IMR-90 (cell line): ENCODE results near the gene EPB41L4A. TPM values are rescaled to one million over a fixed set of nuclear protein-coding genes. Genes with fewer than 3 reads are reported as not detected.

Source experiments
- ATAC-seq: fragments of 200-7000 bp; cut with Tn5 transposase; 2 replicates; pipeline ENCODE4 v1.9.1; 2020; ENCODE audit warnings: low read depth, mild to moderate bottlenecking, moderate library complexity
- BruUV-seq: library from RNA; stranded (reverse); fragments of 400-500 nt; replicated peaks from 2 replicates; lab custom pipeline; 2021; lab: Mats Ljungman, UMichigan
- CTCF ChIA-PET: fragments of 300-600 bp; formaldehyde crosslinking; extraction: SDS; loops from one replicate; lab custom pipeline; 2021; ENCODE audit warnings: antibody characterized with exemption; lab: Yijun Ruan, JAX
- POLR2A ChIA-PET: fragments of 300-600 bp; sonication (Branson Sonifier 250); formaldehyde crosslinking; loops from one replicate; lab custom pipeline; 2022; ENCODE audit warnings: antibody characterized with exemption; ENCODE audit not compliant: unreplicated experiment; lab: Charles Lee
- DNase-seq: peaks from one replicate; pipeline ENCODE4 v3.0.0; 2013
- H2AFZ ChIP-seq: replicated peaks from 2 replicates; pipeline ENCODE3; 2013; ENCODE audit warnings: low read length, mild to moderate bottlenecking; ENCODE audit not compliant: poor library complexity
- H2AK5ac ChIP-seq: 2 replicates; pipeline ENCODE4 v1.6.1; 2013; ENCODE audit warnings: low read depth, low read length, inconsistent platforms
- H2AK9ac ChIP-seq: replicated peaks from 2 replicates; pipeline ENCODE3; 2013; ENCODE audit warnings: mild to moderate bottlenecking, low read depth, low read length, moderate library complexity; ENCODE audit not compliant: poor library complexity
- H2BK120ac ChIP-seq: 2 replicates; pipeline ENCODE4 v1.6.1; 2013; ENCODE audit warnings: low read depth, low read length, inconsistent platforms
- H2BK15ac ChIP-seq: 3 replicates; pipeline ENCODE4 v1.6.1; 2013; ENCODE audit warnings: low read depth, low read length, inconsistent platforms
- H2BK20ac ChIP-seq: 2 replicates; pipeline ENCODE4 v1.6.1; 2013; ENCODE audit warnings: low read depth, mild to moderate bottlenecking, inconsistent platforms, low read length, moderate library complexity
- H2BK5ac ChIP-seq: 2 replicates; pipeline ENCODE4 v1.6.1; 2013; ENCODE audit warnings: mild to moderate bottlenecking, low read depth, low read length, inconsistent platforms; ENCODE audit not compliant: poor library complexity, severe bottlenecking
- H3K14ac ChIP-seq: replicated peaks from 2 replicates; pipeline ENCODE4 v1.6.1; 2013; ENCODE audit warnings: low read depth, low read length, inconsistent platforms
- H3K18ac ChIP-seq: 2 replicates; pipeline ENCODE4 v1.6.1; 2013; ENCODE audit warnings: low read depth, low read length, control low read depth
- H3K23ac ChIP-seq: 2 replicates; pipeline ENCODE4 v1.6.1; 2013; ENCODE audit warnings: low read depth, low read length, inconsistent platforms
- H3K27ac ChIP-seq: 2 replicates; pipeline ENCODE4 v1.5.1; 2013; ENCODE audit warnings: mild to moderate bottlenecking, control low read depth, low read length; ENCODE audit not compliant: insufficient read depth
- H3K27me3 ChIP-seq: 2 replicates; pipeline ENCODE4 v1.6.1; 2013; ENCODE audit warnings: low read length; ENCODE audit not compliant: control insufficient read depth, insufficient read depth
- H3K36me3 ChIP-seq: 2 replicates; pipeline ENCODE4 v1.6.1; 2013; ENCODE audit warnings: low read length, mixed read lengths; ENCODE audit not compliant: control insufficient read depth, insufficient read depth
- H3K4ac ChIP-seq: 2 replicates; pipeline ENCODE4 v1.6.1; 2013; ENCODE audit warnings: low read depth, low read length, inconsistent platforms
- H3K4me1 ChIP-seq: 2 replicates; pipeline ENCODE4 v1.6.1; 2013; ENCODE audit warnings: low read length, mixed read lengths; ENCODE audit not compliant: control insufficient read depth, insufficient read depth
- H3K4me2 ChIP-seq: 2 replicates; pipeline ENCODE4 v1.6.1; 2013; ENCODE audit warnings: low read depth, mild to moderate bottlenecking, control low read depth, low read length, moderate library complexity
- H3K4me3 ChIP-seq: 2 replicates; pipeline ENCODE4 v1.5.1; 2013; ENCODE audit warnings: low read depth, mild to moderate bottlenecking, control low read depth, low read length, moderate library complexity; ENCODE audit not compliant: insufficient read depth
- H3K56ac ChIP-seq: 2 replicates; pipeline ENCODE4 v1.6.1; 2013; ENCODE audit warnings: low read length, inconsistent platforms; ENCODE audit not compliant: insufficient read depth; ENCODE audit errors: extremely low read depth
- H3K79me1 ChIP-seq, 2 experiments: 2 replicates each; pipeline ENCODE4 v1.6.1; 2013; ENCODE audit warnings: low read length in 2 of 2, inconsistent platforms in 1 of 2, low read depth in 1 of 2
- H3K9ac ChIP-seq: 2 replicates; pipeline ENCODE4 v1.6.1; 2013; ENCODE audit warnings: low read depth, low read length, control low read depth
- H3K9me1 ChIP-seq: 2 replicates; pipeline ENCODE4 v1.6.1; 2013; ENCODE audit warnings: low read length, inconsistent platforms; ENCODE audit not compliant: insufficient read depth
- H3K9me3 ChIP-seq: 2 replicates; pipeline ENCODE4 v1.6.1; 2013; ENCODE audit warnings: low read length; ENCODE audit not compliant: control insufficient read depth, insufficient read depth
- H4K20me1 ChIP-seq: 2 replicates; pipeline ENCODE4 v1.6.1; 2013; ENCODE audit warnings: low read length, inconsistent platforms; ENCODE audit not compliant: insufficient read depth
- H4K5ac ChIP-seq: 2 replicates; pipeline ENCODE4 v1.6.1; 2013; ENCODE audit warnings: mild to moderate bottlenecking, low read depth, low read length, control low read depth
- H4K8ac ChIP-seq, 2 experiments: 2 replicates each; pipeline ENCODE4 v1.6.1; 2013; ENCODE audit warnings: low read depth in 2 of 2, low read length in 2 of 2, control low read depth in 1 of 2, inconsistent platforms in 1 of 2
- H4K91ac ChIP-seq: 2 replicates; pipeline ENCODE4 v1.6.1; 2013; ENCODE audit warnings: low read depth, low read length, inconsistent platforms; ENCODE audit not compliant: insufficient read depth
- CEBPB ChIP-seq: IDR thresholded peaks from 2 replicates; pipeline ENCODE4 v1.6.1; 2012; ENCODE audit warnings: low read depth, low read length, improper control_type of control experiment
- MAFK ChIP-seq: IDR thresholded peaks from 2 replicates; pipeline ENCODE4 v1.6.1; 2012; ENCODE audit warnings: low read depth, low read length, improper control_type of control experiment
- dilution Hi-C: fragments of 300-500 bp; cut with HindIII; formaldehyde crosslinking; loops from one replicate; pipeline ENCODE4 v1.14.3; 2018; ENCODE audit warnings: low sequenced_read_pairs; ENCODE audit not compliant: unreplicated experiment
- in situ Hi-C: fragments of 300-500 bp; cut with MboI; formaldehyde crosslinking; loops from 3 replicates; pipeline ENCODE4 v1.14.3; 2019; ENCODE audit warnings: low sequenced_read_pairs, inconsistent platforms, mixed read lengths
- intact Hi-C: fragments of 100-400 bp; cut with micrococcal nuclease; formaldehyde crosslinking; loops from 2 replicates; pipeline ENCODE4 v1.10.0; 2022
- polyA plus RNA-seq, 3 experiments: library from polyadenylated mRNA; depleted of rRNA; stranded (reverse); fragments of >200 nt; gene quantifications; 2 replicates each; pipeline ENCODE4 v1.2.3, GENCODE V29; 2012; ENCODE audit warnings: low replicate concordance in 1 of 3
- total RNA-seq: library from RNA; depleted of rRNA; stranded (reverse); fragments of >200 nt; gene quantifications from 2 replicates; pipeline ENCODE4 v1.2.3, GENCODE V29; 2012

The EPB41L4A gene
- total and polyA plus RNA-seq, 2 of the 4 experiments (the other 2 are of a cell fraction) = under 0.01 to 0.02 TPM

GRCh38 chr5:112154940-112155686 is 264.0 kb downstream of the EPB41L4A start:
- DNase-seq (peak; percentile 48), ATAC-seq (no peak)
- in situ Hi-C loops (loop anchor here (25.0 kb wide), 1 partner anchor 1393 kb away; no protein-coding TSS in a partner anchor), intact Hi-C loops (no loop called here), dilution Hi-C loops (no loop called here)
- H3K4me2 ChIP-seq = no peak overlapping the region
- H3K27me3 ChIP-seq = no peaks in the 10 kb centered on the region
- no peak overlapping the region for H2BK5ac ChIP-seq
- H3K18ac ChIP-seq = no peak overlapping the region
- no peak overlapping the region for H2BK120ac ChIP-seq
- H3K36me3 ChIP-seq = no peaks in the 10 kb centered on the region
- no peak overlapping the region for H2BK20ac ChIP-seq
- H4K5ac ChIP-seq = no peak overlapping the region
- H3K9me1 ChIP-seq = peaks cover 1% of the 10 kb centered on the region; the same call in 1 of the 2 replicates
- H2AK5ac ChIP-seq = no peak overlapping the region
- H3K4me1 ChIP-seq = no peaks in the 10 kb centered on the region
- no peaks in the 10 kb centered on the region for H3K9me3 ChIP-seq
- no peak overlapping the region for H4K91ac ChIP-seq
- no peak overlapping the region for H3K27ac ChIP-seq
- no peak overlapping the region for H2BK15ac ChIP-seq
- H2AK9ac ChIP-seq = no peak overlapping the region
- TF ChIP-seq CEBPB (no peak), MAFK (peak; percentile 49)
- ChIA-PET CTCF (no interaction called here), POLR2A (no interaction called here)
- H3K9ac ChIP-seq = no peak overlapping the region
- H3K4ac ChIP-seq = no peak overlapping the region
- H3K14ac ChIP-seq = no peak overlapping the region
- H3K79me1 ChIP-seq = no peaks in the 10 kb centered on the region
- H4K20me1 ChIP-seq = no peaks in the 10 kb centered on the region
- H3K23ac ChIP-seq = no peak overlapping the region
- H4K8ac ChIP-seq = no peak overlapping the region
- no peak overlapping the region for H3K4me3 ChIP-seq
- no TSS peak for BruUV-seq
- H3K56ac ChIP-seq = no peak overlapping the region
- no peak overlapping the region for H2AFZ ChIP-seq
